ENCODE results near the gene GTF2F2. TPM values are rescaled to one million over a fixed set of nuclear protein-coding genes. Genes with fewer than 3 reads are reported as not detected.
A peak's percentile ranks its signal among the peaks of the same experiment; 100 is the strongest.

The GTF2F2 gene
- total and polyA plus RNA-seq, 2 donors (not counting 1 experiment from before 2014, with no cell fraction given) = 5.9 to 19.6 TPM

- Mint-ChIP-seq H3K27me3 (no peaks in the 10 kb centered on the region), H3K27ac (peak overlapping the region; percentile 37), H3K4me3 (no peak overlapping the region), H3K4me1 (peaks cover 64% of the 10 kb centered on the region), H3K9me3 (ENCODE audit: insufficient read depth) (no peaks in the 10 kb centered on the region)
- ChIA-PET POLR2A (interaction anchor here (0.5 kb wide), 1 partner anchor 20 kb away, joined by 4 read pairs; no protein-coding TSS in a partner anchor), CTCF (interaction anchor here (2.3 kb wide), 1 partner anchor 23 kb away, joined by 8 read pairs; no protein-coding TSS in a partner anchor)
- no peak for DNase-seq
- intact Hi-C loops (cut with micrococcal nuclease) = no loop called here
- Histone ChIP-seq H3K27ac (ENCODE audit: low read length in 2 of 2) (no peak overlapping the region), H4K20me1 (ENCODE audit: control insufficient read depth, insufficient read depth, low read length, poor library complexity, severe bottlenecking) (peaks cover 20% of the 10 kb centered on the region), H3K27me3 (replicated peaks in 1 of 4; ENCODE audit: control extremely low read depth in 1 of 4, control insufficient read depth in 3 of 4, insufficient read depth in 4 of 4, low read length in 3 of 4) (no peaks in the 10 kb centered on the region), H3K4me2 (replicated peaks; ENCODE audit: low read depth, low read length, poor library complexity, severe bottlenecking) (no peak overlapping the region), H3K9me3 (ENCODE audit: control extremely low read depth in 1 of 3, control insufficient read depth in 2 of 3, insufficient read depth in 1 of 3, low read length in 2 of 3) (no peaks in the 10 kb centered on the region), H3K4me1 (ENCODE audit: control insufficient read depth in 2 of 2, insufficient read depth in 2 of 2, low read length in 2 of 2) (peaks cover 23 to 29% of the 10 kb centered on the region in 2 donors), H3K9ac (ENCODE audit: low read length) (no peak overlapping the region), H3K4me3 (ENCODE audit: control extremely low read depth in 1 of 5, extremely low read depth in 1 of 5, insufficient read depth in 1 of 5, low read depth in 2 of 5, low read length in 4 of 5) (no peak overlapping the region), H2AFZ (ENCODE audit: insufficient read depth, low read depth, low read length, poor library complexity, severe bottlenecking) (no peak overlapping the region), H3K36me3 (replicated peaks in 1 of 2; ENCODE audit: control extremely low read depth in 1 of 2, control insufficient read depth in 1 of 2, extremely low read depth in 1 of 2, insufficient read depth in 2 of 2, low read length in 1 of 2) (peaks cover 2 to 29% of the 10 kb centered on the region in 2 experiments), H3K79me2 (ENCODE audit: control insufficient read depth, insufficient read depth, low read length) (no peaks in the 10 kb centered on the region)
- TF ChIP-seq CTCF (IDR thresholded peaks at IDR 0.05) (no peak), EZH2 (IDR thresholded peaks at IDR 0.05; ENCODE audit: borderline replicate concordance, insufficient read depth, low read depth, low read length, poor library complexity, severe bottlenecking) (no peak)
- no CpG with 5 or more reads among the region's 3 CpGs for WGBS (ENCODE audit: insufficient coverage)
- no peak for ATAC-seq (ENCODE audit: low read depth)
Measured at GRCh38 chr13:45332831-45333219, 212.5 kb downstream of the GTF2F2 start.

DNA sequence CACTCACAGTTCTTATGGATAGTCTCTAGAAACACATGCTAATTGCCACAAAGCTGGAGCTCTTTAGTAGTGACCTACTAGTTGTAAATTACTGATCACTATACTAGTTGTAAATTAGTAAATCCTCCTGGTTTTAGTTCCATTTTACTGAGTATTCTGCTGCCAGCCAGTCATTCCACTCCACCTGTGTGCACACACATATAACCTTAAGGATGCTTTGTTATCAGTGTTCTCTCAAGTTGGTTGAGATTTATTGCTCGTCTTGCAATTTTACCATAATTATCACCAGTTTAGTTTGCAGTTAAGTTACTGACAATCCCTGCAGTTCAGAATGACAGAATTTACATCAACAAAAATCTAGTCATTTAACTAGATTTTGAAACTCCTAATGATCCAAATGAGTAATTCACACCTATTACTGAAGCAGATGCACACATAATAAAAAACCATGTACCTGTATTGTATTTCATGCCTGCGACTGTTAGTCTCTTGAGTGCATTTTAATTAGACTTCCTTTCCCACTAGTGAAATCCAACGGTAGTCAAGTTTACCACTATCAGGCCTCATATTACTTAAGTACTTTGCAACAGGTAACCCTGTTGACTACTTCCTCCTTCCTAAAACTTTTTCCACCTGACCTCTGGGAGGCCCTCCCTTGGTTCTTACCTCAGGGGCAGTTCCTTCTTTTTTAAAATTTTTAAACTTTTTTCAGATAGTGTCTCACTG is 213.1 kb downstream of the GTF2F2 start:
- 32% methylated on average over 2 of the region's 3 CpGs for WGBS (ENCODE audit: insufficient coverage)
- DNase-seq (no peak), ATAC-seq (ENCODE audit: low read depth) (no peak)
- Histone ChIP-seq H3K9ac (ENCODE audit: low read length) (no peak overlapping the region), H3K27me3 (replicated peaks in 1 of 4; ENCODE audit: control extremely low read depth in 1 of 4, control insufficient read depth in 3 of 4, insufficient read depth in 4 of 4, low read length in 3 of 4) (no peaks in the 10 kb centered on the region), H2AFZ (ENCODE audit: insufficient read depth, low read depth, low read length, poor library complexity, severe bottlenecking) (no peak overlapping the region), H4K20me1 (ENCODE audit: control insufficient read depth, insufficient read depth, low read length, poor library complexity, severe bottlenecking) (peaks cover 26% of the 10 kb centered on the region), H3K9me3 (ENCODE audit: control extremely low read depth in 1 of 3, control insufficient read depth in 2 of 3, insufficient read depth in 1 of 3, low read length in 2 of 3) (no peaks in the 10 kb centered on the region), H3K27ac (ENCODE audit: low read length in 2 of 2) (no peak overlapping the region), H3K36me3 (replicated peaks in 1 of 2; ENCODE audit: control extremely low read depth in 1 of 2, control insufficient read depth in 1 of 2, extremely low read depth in 1 of 2, insufficient read depth in 2 of 2, low read length in 1 of 2) (peaks cover 2 to 35% of the 10 kb centered on the region in 2 experiments), H3K4me3 (ENCODE audit: control extremely low read depth in 1 of 5, extremely low read depth in 1 of 5, insufficient read depth in 1 of 5, low read depth in 2 of 5, low read length in 4 of 5) (no peak overlapping the region), H3K4me1 (ENCODE audit: control insufficient read depth in 2 of 2, insufficient read depth in 2 of 2, low read length in 2 of 2) (peaks cover 28 to 35% of the 10 kb centered on the region in 2 donors), H3K79me2 (ENCODE audit: control insufficient read depth, insufficient read depth, low read length) (peaks cover 4% of the 10 kb centered on the region), H3K4me2 (replicated peaks; ENCODE audit: low read depth, low read length, poor library complexity, severe bottlenecking) (no peak overlapping the region)
- peaks cover 68% of the 10 kb centered on the region for H3K4me1 Mint-ChIP-seq
- no peaks in the 10 kb centered on the region for H3K27me3 Mint-ChIP-seq
- ChIA-PET CTCF (no interaction called here), POLR2A (interaction anchor here (0.5 kb wide), 1 partner anchor 19 kb away, joined by 4 read pairs; no protein-coding TSS in a partner anchor)
- H3K4me3 Mint-ChIP-seq = no peak overlapping the region
- no peak for TF ChIP-seq EZH2 (IDR thresholded peaks at IDR 0.05; ENCODE audit: borderline replicate concordance, insufficient read depth, low read depth, low read length, poor library complexity, severe bottlenecking)
- TF ChIP-seq CTCF (IDR thresholded peaks at IDR 0.05) = no peak
- no peaks in the 10 kb centered on the region for H3K9me3 Mint-ChIP-seq (ENCODE audit: insufficient read depth)
- intact Hi-C loops (cut with micrococcal nuclease) = no loop called here
- H3K27ac Mint-ChIP-seq = peak overlapping the region; percentile 57
